ENCODE measurements around the gene OAT. TPM values are rescaled to one million over a fixed set of nuclear protein-coding genes. Genes with fewer than 3 reads are reported as not detected.
A peak's percentile ranks its signal among the peaks of the same experiment; 100 is the strongest.

Gene OAT
- total RNA-seq, 4 donors from 2014 or later, result 155 to 1,170 (median 625) TPM

GRCh38 chr10:124414076-124414475 is 4.6 kb downstream of the OAT start:
- Histone ChIP-seq H3K9me3 (no peaks in the 10 kb centered on the region), H3K27ac (peak overlapping the region in 1 of 4 donors; percentile 26), H3K4me1 (peaks cover 0 to 29% (median 1%) of the 10 kb centered on the region in 4 donors), H3K4me3 (peak overlapping the region in 2 of 4 donors; percentile 3 to 9), H3K36me3 (peaks cover 0 to 25% (median 0%) of the 10 kb centered on the region in 3 donors), H3K27me3 (no peaks in the 10 kb centered on the region)
- DNase-seq, result no peak
- TF ChIP-seq, protein P1, sequence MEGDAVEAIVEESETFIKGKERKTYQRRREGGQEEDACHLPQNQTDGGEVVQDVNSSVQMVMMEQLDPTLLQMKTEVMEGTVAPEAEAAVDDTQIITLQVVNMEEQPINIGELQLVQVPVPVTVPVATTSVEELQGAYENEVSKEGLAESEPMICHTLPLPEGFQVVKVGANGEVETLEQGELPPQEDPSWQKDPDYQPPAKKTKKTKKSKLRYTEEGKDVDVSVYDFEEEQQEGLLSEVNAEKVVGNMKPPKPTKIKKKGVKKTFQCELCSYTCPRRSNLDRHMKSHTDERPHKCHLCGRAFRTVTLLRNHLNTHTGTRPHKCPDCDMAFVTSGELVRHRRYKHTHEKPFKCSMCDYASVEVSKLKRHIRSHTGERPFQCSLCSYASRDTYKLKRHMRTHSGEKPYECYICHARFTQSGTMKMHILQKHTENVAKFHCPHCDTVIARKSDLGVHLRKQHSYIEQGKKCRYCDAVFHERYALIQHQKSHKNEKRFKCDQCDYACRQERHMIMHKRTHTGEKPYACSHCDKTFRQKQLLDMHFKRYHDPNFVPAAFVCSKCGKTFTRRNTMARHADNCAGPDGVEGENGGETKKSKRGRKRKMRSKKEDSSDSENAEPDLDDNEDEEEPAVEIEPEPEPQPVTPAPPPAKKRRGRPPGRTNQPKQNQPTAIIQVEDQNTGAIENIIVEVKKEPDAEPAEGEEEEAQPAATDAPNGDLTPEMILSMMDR (IDR thresholded peaks at IDR 0.05), result no peak
- TF ChIP-seq POLR2A (IDR thresholded peaks at IDR 0.05), result no peak

GRCh38 chr10:124409696-124410095 is 9.0 kb downstream of the OAT start:
- Histone ChIP-seq H3K4me3 (no peak overlapping the region), H3K27me3 (no peaks in the 10 kb centered on the region), H3K36me3 (peaks cover 0 to 53% (median 0%) of the 10 kb centered on the region in 3 donors), H3K27ac (no peak overlapping the region), H3K9me3 (no peaks in the 10 kb centered on the region), H3K4me1 (peaks cover 0 to 15% (median 0%) of the 10 kb centered on the region in 4 donors)
- DNase-seq, result no peak
- TF ChIP-seq POLR2A (IDR thresholded peaks at IDR 0.05), result no peak
- TF ChIP-seq, protein P1 (IDR thresholded peaks at IDR 0.05), result no peak

DNA sequence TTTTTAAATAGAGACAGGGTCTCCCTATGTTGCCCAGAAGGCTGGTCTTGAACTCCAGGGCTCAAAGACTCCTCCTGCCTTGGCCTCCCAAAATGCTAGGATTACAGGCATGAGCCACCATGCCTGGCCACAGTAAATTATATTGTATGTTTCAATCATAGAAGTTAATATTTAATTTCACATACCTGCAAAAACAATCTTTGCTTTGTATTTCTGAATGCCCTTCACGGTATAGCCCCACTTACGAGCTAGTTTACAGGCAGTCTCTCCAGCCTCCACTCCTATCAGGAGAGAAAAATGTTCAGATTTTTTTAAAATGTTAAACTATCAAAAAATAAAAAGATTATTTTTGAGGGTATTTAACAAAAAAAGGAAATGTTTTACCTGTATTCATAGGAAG is 10.4 kb downstream of the OAT start:
- peak in 2 of 3 donors; percentile 1 to 7 for DNase-seq
- H3K27me3 ChIP-seq, result no peaks in the 10 kb centered on the region
- H3K27ac ChIP-seq, result no peak overlapping the region
- peaks cover 0 to 64% (median 0%) of the 10 kb centered on the region in 3 donors for H3K36me3 ChIP-seq
- H3K4me3 ChIP-seq, result no peak overlapping the region
- peaks cover 0 to 2% (median 0%) of the 10 kb centered on the region in 4 donors for H3K4me1 ChIP-seq
- no peak for TF ChIP-seq POLR2A (IDR thresholded peaks at IDR 0.05)
- TF ChIP-seq, protein P1 (IDR thresholded peaks at IDR 0.05), result no peak
- H3K9me3 ChIP-seq, result no peaks in the 10 kb centered on the region

GRCh38 chr10:124407456-124407855 is 11.3 kb downstream of the OAT start:
- Histone ChIP-seq H3K36me3 (peaks cover 0 to 69% (median 0%) of the 10 kb centered on the region in 3 donors), H3K9me3 (no peaks in the 10 kb centered on the region), H3K4me1 (no peaks in the 10 kb centered on the region), H3K4me3 (no peak overlapping the region), H3K27ac (peak overlapping the region in 2 of 4 donors; percentile 1 to 50), H3K27me3 (no peaks in the 10 kb centered on the region)
- DNase-seq, result no peak
- no peak for TF ChIP-seq POLR2A (IDR thresholded peaks at IDR 0.05)
- TF ChIP-seq, protein P1 (IDR thresholded peaks at IDR 0.05), result no peak

- DNase-seq, result peak in 1 of 3 donors; percentile 51
- H3K36me3 ChIP-seq, result peaks cover 0 to 81% (median 0%) of the 10 kb centered on the region in 3 donors
These were observed 15.2 kb downstream of the OAT start for GRCh38 chr10:124403548-124403947.

More at GRCh38 chr10:124403548-124403947, 15.2 kb downstream of the OAT start:
- H3K9me3 ChIP-seq, result no peaks in the 10 kb centered on the region
- no peaks in the 10 kb centered on the region for H3K27me3 ChIP-seq
- no peak overlapping the region for H3K4me3 ChIP-seq
- no peak overlapping the region for H3K27ac ChIP-seq
- TF ChIP-seq, protein P1 (IDR thresholded peaks at IDR 0.05), result peak; percentile 44 to 69 (median 59)
- no peak for TF ChIP-seq POLR2A (IDR thresholded peaks at IDR 0.05)
- no peaks in the 10 kb centered on the region for H3K4me1 ChIP-seq

Data from Peyer's patch (tissue), 4 donors.